SK-N-SH treated with all-trans-retinoic acid at 6 μM for 48 hours (cell line): Measurements from ENCODE around the gene TCN1.

ENCODE experiments used
- ATAC-seq: fragments of 200-7000 bp; cut with Tn5 transposase; 3 replicates; pipeline ENCODE4 v1.9.1; 2020; ENCODE audit warnings: mild to moderate bottlenecking, moderate library complexity
- ARNTL ChIP-seq: fragments of 450-650 bp; formaldehyde crosslinking; IDR thresholded peaks from 2 replicates; pipeline ENCODE4 v1.5.0; 2020; ENCODE audit warnings: low read depth, mild to moderate bottlenecking, moderate library complexity, borderline replicate concordance
- BACH2 ChIP-seq: fragments of 250-450 bp; sonication (Bioruptor Pico); IDR thresholded peaks from 2 replicates; pipeline ENCODE4 v1.9.0; 2021; ENCODE audit warnings: mild to moderate bottlenecking, borderline replicate concordance
- CSDC2 ChIP-seq: fragments of 250-450 bp; sonication (Bioruptor Pico); IDR thresholded peaks from 2 replicates; pipeline ENCODE4 v1.5.0; 2020; ENCODE audit warnings: mild to moderate bottlenecking, moderate library complexity
- ESRRG ChIP-seq: fragments of 250-450 bp; sonication (Bioruptor Pico); IDR thresholded peaks from 2 replicates; pipeline ENCODE4 v1.6.1; 2021; ENCODE audit warnings: mild to moderate bottlenecking
- GLIS3 ChIP-seq: fragments of 250-450 bp; sonication (Bioruptor Pico); IDR thresholded peaks from 2 replicates; pipeline ENCODE4 v1.5.0; 2020; ENCODE audit warnings: mild to moderate bottlenecking, moderate library complexity
- ISL1 ChIP-seq: fragments of 250-450 bp; sonication (Bioruptor Pico); IDR thresholded peaks from 2 replicates; pipeline ENCODE4 v2.1.2; 2022; ENCODE audit warnings: mild to moderate bottlenecking, moderate library complexity
- OSR1 ChIP-seq: fragments of 250-450 bp; sonication (Bioruptor Pico); IDR thresholded peaks from 2 replicates; pipeline ENCODE4 v1.8.0; 2022; ENCODE audit warnings: moderate library complexity, mild to moderate bottlenecking, inconsistent platforms
- PPARA ChIP-seq: fragments of 250-450 bp; sonication (Bioruptor Pico); IDR thresholded peaks from 2 replicates; pipeline ENCODE4 v1.5.0; 2020; ENCODE audit warnings: mild to moderate bottlenecking, borderline replicate concordance
- RARB ChIP-seq: fragments of 250-450 bp; sonication (Bioruptor Pico); IDR thresholded peaks from 2 replicates; pipeline ENCODE4 v1.8.0; 2021; ENCODE audit warnings: mild to moderate bottlenecking, moderate library complexity
- SNAI2 ChIP-seq: fragments of 250-450 bp; sonication (Bioruptor Pico); IDR thresholded peaks from 2 replicates; pipeline ENCODE4 v1.5.0; 2020; ENCODE audit warnings: mild to moderate bottlenecking, moderate library complexity
- TCF4 ChIP-seq: fragments of 250-450 bp; sonication (Bioruptor Pico); IDR thresholded peaks from 2 replicates; pipeline ENCODE4 v1.8.0; 2021; ENCODE audit warnings: mild to moderate bottlenecking, moderate library complexity, borderline replicate concordance
- TOX ChIP-seq: fragments of 250-450 bp; sonication (Bioruptor Pico); IDR thresholded peaks from 2 replicates; pipeline ENCODE4 v1.8.0; 2021; ENCODE audit warnings: mild to moderate bottlenecking, moderate library complexity, borderline replicate concordance
- ZC3H10 ChIP-seq: fragments of 250-450 bp; sonication (Bioruptor Pico); IDR thresholded peaks from 2 replicates; pipeline ENCODE4 v1.5.1; 2021; ENCODE audit warnings: mild to moderate bottlenecking, moderate library complexity
- ZFP3 ChIP-seq: fragments of 250-450 bp; sonication (Bioruptor Pico); IDR thresholded peaks from 2 replicates; pipeline ENCODE4 v1.5.0; 2020; ENCODE audit warnings: mild to moderate bottlenecking, moderate library complexity
- ZFP30 ChIP-seq: fragments of 450-650 bp; formaldehyde crosslinking; IDR thresholded peaks from 2 replicates; pipeline ENCODE4 v1.5.0; 2022; ENCODE audit warnings: mild to moderate bottlenecking, moderate library complexity
- ZNF565 ChIP-seq: fragments of 450-650 bp; formaldehyde crosslinking; conservative IDR thresholded peaks from 2 replicates; pipeline ENCODE4 v1.5.0; 2020; ENCODE audit warnings: low read depth, mild to moderate bottlenecking, moderate library complexity
- ZNF70 ChIP-seq: fragments of 450-650 bp; formaldehyde crosslinking; IDR thresholded peaks from 2 replicates; pipeline ENCODE4 v1.5.0; 2020; ENCODE audit warnings: mild to moderate bottlenecking, moderate library complexity
- ZNF8 ChIP-seq: fragments of 450-650 bp; formaldehyde crosslinking; IDR thresholded peaks from 2 replicates; pipeline ENCODE4 v1.5.0; 2020; ENCODE audit warnings: mild to moderate bottlenecking, moderate library complexity
- TF ChIP-seq, protein P1 (sequence below): fragments of 250-450 bp; sonication (Bioruptor Pico); IDR thresholded peaks from 2 replicates; pipeline ENCODE4 v1.5.1; 2021; ENCODE audit warnings: mild to moderate bottlenecking, moderate library complexity
- TF ChIP-seq, protein P2 (sequence below): fragments of 250-450 bp; sonication (Bioruptor Pico); IDR thresholded peaks from 2 replicates; pipeline ENCODE4 v1.5.0; 2020; ENCODE audit warnings: mild to moderate bottlenecking, moderate library complexity
- TF ChIP-seq, protein P3 (sequence below): fragments of 250-450 bp; sonication (Bioruptor Pico); IDR thresholded peaks from 2 replicates; pipeline ENCODE4 v1.8.0; 2020; ENCODE audit warnings: mild to moderate bottlenecking, moderate library complexity, borderline replicate concordance
- TF ChIP-seq, protein P4 (sequence below): fragments of 250-450 bp; sonication (Bioruptor Pico); IDR thresholded peaks from 2 replicates; pipeline ENCODE4 v1.8.0; 2021; ENCODE audit warnings: low read depth, mild to moderate bottlenecking, moderate library complexity, borderline replicate concordance
- TF ChIP-seq, protein P5 (sequence below): fragments of 250-450 bp; sonication (Bioruptor Pico); IDR thresholded peaks from 2 replicates; pipeline ENCODE4 v1.5.1; 2020; ENCODE audit warnings: low read depth, mild to moderate bottlenecking, moderate library complexity

Gene TCN1

DNA sequence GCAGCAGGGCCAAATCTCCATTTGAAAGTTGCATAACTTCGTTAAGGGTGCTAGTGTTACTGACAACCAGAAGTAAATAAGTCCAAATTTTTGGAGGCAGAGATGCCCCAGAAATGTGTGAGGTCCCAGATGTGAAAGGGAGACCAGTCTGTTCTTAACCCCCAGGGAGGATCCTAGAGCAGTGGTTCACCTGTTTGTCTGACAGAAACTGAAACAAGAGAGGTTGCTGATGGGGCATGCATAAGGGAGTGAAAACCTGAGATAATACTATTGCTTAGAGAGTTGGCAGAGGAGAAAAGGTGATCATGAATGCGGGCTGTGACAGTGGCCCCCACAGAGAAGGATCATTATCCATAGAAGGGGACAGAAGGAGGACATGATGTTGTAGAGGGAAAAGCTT lies 24.8 kb downstream of the TCN1 start:
- ATAC-seq = no peak
- TF ChIP-seq ARNTL (CRISPR knock-in tag) = no peak
- TF ChIP-seq PPARA (CRISPR knock-in tag) = no peak
- no peak for TF ChIP-seq TCF4 (CRISPR knock-in tag)
- TF ChIP-seq, protein P1, sequence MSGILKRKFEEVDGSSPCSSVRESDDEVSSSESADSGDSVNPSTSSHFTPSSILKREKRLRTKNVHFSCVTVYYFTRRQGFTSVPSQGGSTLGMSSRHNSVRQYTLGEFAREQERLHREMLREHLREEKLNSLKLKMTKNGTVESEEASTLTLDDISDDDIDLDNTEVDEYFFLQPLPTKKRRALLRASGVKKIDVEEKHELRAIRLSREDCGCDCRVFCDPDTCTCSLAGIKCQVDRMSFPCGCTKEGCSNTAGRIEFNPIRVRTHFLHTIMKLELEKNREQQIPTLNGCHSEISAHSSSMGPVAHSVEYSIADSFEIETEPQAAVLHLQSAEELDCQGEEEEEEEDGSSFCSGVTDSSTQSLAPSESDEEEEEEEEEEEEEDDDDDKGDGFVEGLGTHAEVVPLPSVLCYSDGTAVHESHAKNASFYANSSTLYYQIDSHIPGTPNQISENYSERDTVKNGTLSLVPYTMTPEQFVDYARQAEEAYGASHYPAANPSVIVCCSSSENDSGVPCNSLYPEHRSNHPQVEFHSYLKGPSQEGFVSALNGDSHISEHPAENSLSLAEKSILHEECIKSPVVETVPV (CRISPR knock-in tag) = no peak
- TF ChIP-seq TOX (CRISPR knock-in tag) = no peak
- TF ChIP-seq, protein P2, sequence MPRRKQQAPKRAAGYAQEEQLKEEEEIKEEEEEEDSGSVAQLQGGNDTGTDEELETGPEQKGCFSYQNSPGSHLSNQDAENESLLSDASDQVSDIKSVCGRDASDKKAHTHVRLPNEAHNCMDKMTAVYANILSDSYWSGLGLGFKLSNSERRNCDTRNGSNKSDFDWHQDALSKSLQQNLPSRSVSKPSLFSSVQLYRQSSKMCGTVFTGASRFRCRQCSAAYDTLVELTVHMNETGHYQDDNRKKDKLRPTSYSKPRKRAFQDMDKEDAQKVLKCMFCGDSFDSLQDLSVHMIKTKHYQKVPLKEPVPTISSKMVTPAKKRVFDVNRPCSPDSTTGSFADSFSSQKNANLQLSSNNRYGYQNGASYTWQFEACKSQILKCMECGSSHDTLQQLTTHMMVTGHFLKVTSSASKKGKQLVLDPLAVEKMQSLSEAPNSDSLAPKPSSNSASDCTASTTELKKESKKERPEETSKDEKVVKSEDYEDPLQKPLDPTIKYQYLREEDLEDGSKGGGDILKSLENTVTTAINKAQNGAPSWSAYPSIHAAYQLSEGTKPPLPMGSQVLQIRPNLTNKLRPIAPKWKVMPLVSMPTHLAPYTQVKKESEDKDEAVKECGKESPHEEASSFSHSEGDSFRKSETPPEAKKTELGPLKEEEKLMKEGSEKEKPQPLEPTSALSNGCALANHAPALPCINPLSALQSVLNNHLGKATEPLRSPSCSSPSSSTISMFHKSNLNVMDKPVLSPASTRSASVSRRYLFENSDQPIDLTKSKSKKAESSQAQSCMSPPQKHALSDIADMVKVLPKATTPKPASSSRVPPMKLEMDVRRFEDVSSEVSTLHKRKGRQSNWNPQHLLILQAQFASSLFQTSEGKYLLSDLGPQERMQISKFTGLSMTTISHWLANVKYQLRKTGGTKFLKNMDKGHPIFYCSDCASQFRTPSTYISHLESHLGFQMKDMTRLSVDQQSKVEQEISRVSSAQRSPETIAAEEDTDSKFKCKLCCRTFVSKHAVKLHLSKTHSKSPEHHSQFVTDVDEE (CRISPR knock-in tag) = no peak
- no peak for TF ChIP-seq ZFP3 (CRISPR knock-in tag)
- no peak for TF ChIP-seq ZNF70 (CRISPR knock-in tag)
- TF ChIP-seq ZC3H10 (CRISPR knock-in tag) = no peak
- TF ChIP-seq SNAI2 = no peak
- TF ChIP-seq RARB (CRISPR knock-in tag) = no peak
- TF ChIP-seq ZFP30 (CRISPR knock-in tag) = no peak
- TF ChIP-seq ZNF565 (CRISPR knock-in tag) = no peak
- TF ChIP-seq ISL1 (CRISPR knock-in tag) = no peak
- no peak for TF ChIP-seq ZNF8 (CRISPR knock-in tag)
- no peak for TF ChIP-seq BACH2 (CRISPR knock-in tag)
- no peak for TF ChIP-seq GLIS3 (CRISPR knock-in tag)
- TF ChIP-seq, protein P3, sequence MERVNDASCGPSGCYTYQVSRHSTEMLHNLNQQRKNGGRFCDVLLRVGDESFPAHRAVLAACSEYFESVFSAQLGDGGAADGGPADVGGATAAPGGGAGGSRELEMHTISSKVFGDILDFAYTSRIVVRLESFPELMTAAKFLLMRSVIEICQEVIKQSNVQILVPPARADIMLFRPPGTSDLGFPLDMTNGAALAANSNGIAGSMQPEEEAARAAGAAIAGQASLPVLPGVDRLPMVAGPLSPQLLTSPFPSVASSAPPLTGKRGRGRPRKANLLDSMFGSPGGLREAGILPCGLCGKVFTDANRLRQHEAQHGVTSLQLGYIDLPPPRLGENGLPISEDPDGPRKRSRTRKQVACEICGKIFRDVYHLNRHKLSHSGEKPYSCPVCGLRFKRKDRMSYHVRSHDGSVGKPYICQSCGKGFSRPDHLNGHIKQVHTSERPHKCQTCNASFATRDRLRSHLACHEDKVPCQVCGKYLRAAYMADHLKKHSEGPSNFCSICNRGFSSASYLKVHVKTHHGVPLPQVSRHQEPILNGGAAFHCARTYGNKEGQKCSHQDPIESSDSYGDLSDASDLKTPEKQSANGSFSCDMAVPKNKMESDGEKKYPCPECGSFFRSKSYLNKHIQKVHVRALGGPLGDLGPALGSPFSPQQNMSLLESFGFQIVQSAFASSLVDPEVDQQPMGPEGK (CRISPR knock-in tag) = no peak
- TF ChIP-seq OSR1 (CRISPR knock-in tag) = no peak
- TF ChIP-seq, protein P4, sequence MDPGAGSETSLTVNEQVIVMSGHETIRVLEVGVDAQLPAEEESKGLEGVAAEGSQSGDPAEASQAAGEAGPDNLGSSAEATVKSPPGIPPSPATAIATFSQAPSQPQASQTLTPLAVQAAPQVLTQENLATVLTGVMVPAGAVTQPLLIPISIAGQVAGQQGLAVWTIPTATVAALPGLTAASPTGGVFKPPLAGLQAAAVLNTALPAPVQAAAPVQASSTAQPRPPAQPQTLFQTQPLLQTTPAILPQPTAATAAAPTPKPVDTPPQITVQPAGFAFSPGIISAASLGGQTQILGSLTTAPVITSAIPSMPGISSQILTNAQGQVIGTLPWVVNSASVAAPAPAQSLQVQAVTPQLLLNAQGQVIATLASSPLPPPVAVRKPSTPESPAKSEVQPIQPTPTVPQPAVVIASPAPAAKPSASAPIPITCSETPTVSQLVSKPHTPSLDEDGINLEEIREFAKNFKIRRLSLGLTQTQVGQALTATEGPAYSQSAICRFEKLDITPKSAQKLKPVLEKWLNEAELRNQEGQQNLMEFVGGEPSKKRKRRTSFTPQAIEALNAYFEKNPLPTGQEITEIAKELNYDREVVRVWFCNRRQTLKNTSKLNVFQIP = no peak

DNA sequence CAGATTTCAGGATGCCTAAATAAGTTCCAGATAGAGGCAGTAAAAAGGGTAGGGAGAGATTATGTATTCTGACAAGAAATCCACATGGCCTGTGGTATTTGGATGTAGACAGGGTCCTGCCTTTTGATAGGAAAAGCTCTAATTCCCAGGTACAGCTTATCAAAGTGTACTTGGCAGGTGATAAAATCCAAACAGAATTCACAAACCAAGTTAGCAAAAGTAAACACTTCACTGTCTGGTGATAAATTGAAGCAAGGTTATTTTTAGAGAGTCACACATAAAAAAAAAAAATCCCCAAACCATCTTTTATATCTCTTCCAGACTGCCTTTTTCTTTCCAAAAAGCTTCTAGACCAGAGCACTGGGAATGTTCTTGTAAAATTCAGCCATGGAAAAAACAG lies 26.7 kb downstream of the TCN1 start:
- TF ChIP-seq, protein P4 = no peak
- TF ChIP-seq OSR1 (CRISPR knock-in tag) (no peak), ZC3H10 (CRISPR knock-in tag) (no peak), ESRRG (CRISPR knock-in tag) (no peak)
- ATAC-seq = no peak

DNA sequence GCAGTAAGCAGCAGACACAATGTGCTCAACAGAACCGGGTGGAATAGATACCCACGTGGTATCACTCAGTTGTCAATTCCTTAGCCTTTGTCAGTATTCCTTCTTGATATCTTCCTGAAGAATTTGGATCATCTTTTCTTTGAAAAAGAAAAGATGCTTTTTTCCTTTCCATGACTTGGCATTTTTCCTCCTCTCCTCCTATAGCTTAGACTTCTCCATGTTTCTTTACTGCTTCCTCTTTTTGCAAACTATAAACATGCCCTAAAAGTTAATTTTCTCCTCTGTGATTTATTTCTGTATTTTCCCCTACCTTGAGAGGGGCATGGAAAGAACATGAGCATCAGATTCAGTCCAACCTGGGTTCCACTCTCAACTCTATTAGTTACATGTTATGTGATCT lies 32.7 kb downstream of the TCN1 start:
- ATAC-seq = no peak
- TF ChIP-seq, protein P4 = no peak
- no peak for TF ChIP-seq ESRRG (CRISPR knock-in tag)
- TF ChIP-seq TOX (CRISPR knock-in tag) = no peak
- TF ChIP-seq, protein P5, sequence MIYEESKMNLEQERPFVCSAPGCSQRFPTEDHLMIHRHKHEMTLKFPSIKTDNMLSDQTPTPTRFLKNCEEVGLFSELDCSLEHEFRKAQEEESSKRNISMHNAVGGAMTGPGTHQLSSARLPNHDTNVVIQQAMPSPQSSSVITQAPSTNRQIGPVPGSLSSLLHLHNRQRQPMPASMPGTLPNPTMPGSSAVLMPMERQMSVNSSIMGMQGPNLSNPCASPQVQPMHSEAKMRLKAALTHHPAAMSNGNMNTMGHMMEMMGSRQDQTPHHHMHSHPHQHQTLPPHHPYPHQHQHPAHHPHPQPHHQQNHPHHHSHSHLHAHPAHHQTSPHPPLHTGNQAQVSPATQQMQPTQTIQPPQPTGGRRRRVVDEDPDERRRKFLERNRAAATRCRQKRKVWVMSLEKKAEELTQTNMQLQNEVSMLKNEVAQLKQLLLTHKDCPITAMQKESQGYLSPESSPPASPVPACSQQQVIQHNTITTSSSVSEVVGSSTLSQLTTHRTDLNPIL (CRISPR knock-in tag) = no peak
- TF ChIP-seq ZFP3 (CRISPR knock-in tag) = no peak
- no peak for TF ChIP-seq ZC3H10 (CRISPR knock-in tag)
- TF ChIP-seq CSDC2 = no peak
- TF ChIP-seq BACH2 (CRISPR knock-in tag) = no peak
